ENCODE measurements around the gene MTUS2.
"Not testable (repeated sequence)": the region's sequence is repeated elsewhere in the genome, so short reads cannot be mapped to it uniquely, and the experiment has no call there.

The MTUS2 gene

GRCh38 chr13:29386246-29386645 is 566.1 kb downstream of the MTUS2 start:
- Histone ChIP-seq H3K36me3 (ENCODE audit: insufficient read depth, low read length) (peaks cover 14% of the 10 kb centered on the region; the same call in 1 of the 2 replicates), H3K4me3 (ENCODE audit: low read depth in 1 of 2, low read length in 2 of 2) (no peak overlapping the region), H3K4me2 (ENCODE audit: insufficient read depth, low read length) (no peak overlapping the region), H3K27me3 (ENCODE audit: insufficient read depth, low read length, poor library complexity) (no peaks in the 10 kb centered on the region), H4K20me1 (ENCODE audit: insufficient read depth, low read length) (no peaks in the 10 kb centered on the region), H3K27ac (ENCODE audit: low read length) (no peak overlapping the region), H3K79me2 (ENCODE audit: insufficient read depth, low read length) (no peaks in the 10 kb centered on the region), H3K9ac (ENCODE audit: low read depth, low read length) (no peak overlapping the region), H3K9me3 (ENCODE audit: insufficient read depth, low read length, severe bottlenecking) (no peaks in the 10 kb centered on the region), H3K4me1 (ENCODE audit: insufficient read depth, low read length) (no peaks in the 10 kb centered on the region), H2AFZ (ENCODE audit: low read depth, low read length) (no peak overlapping the region)
- no peak for DNase-seq
- TF ChIP-seq EZH2 (IDR thresholded peaks at IDR 0.05; ENCODE audit: borderline replicate concordance, low read depth, low read length, severe bottlenecking) (no peak), CTCF (IDR thresholded peaks at IDR 0.05; ENCODE audit: borderline replicate concordance, extremely low read depth, low read length, poor library complexity, severe bottlenecking) (no peak)
- ATAC-seq (ENCODE audit: insufficient read depth, low read depth), result no peak

GRCh38 chr13:29390598-29390997 is 570.5 kb downstream of the MTUS2 start:
- ATAC-seq (ENCODE audit: insufficient read depth, low read depth); H4K20me1 ChIP-seq (ENCODE audit: insufficient read depth, low read length); DNase-seq; H3K4me3 ChIP-seq (ENCODE audit: low read depth in 1 of 2, low read length in 2 of 2); H2AFZ ChIP-seq (ENCODE audit: low read depth, low read length); H3K9me3 ChIP-seq (ENCODE audit: insufficient read depth, low read length, severe bottlenecking); H3K9ac ChIP-seq (ENCODE audit: low read depth, low read length); H3K79me2 ChIP-seq (ENCODE audit: insufficient read depth, low read length); H3K27me3 ChIP-seq (ENCODE audit: insufficient read depth, low read length, poor library complexity); H3K4me2 ChIP-seq (ENCODE audit: insufficient read depth, low read length); H3K27ac ChIP-seq (ENCODE audit: low read length); H3K4me1 ChIP-seq (ENCODE audit: insufficient read depth, low read length); H3K36me3 ChIP-seq (ENCODE audit: insufficient read depth, low read length): not testable (repeated sequence)

- H4K20me1 ChIP-seq (ENCODE audit: insufficient read depth, low read length), result no peaks in the 10 kb centered on the region
- no peak overlapping the region for H3K9ac ChIP-seq (ENCODE audit: low read depth, low read length)
- ATAC-seq (ENCODE audit: insufficient read depth, low read depth) (no peak), DNase-seq (no peak)
- no peaks in the 10 kb centered on the region for H3K9me3 ChIP-seq (ENCODE audit: insufficient read depth, low read length, severe bottlenecking)
- H2AFZ ChIP-seq (ENCODE audit: low read depth, low read length), result no peak overlapping the region
- no peak overlapping the region for H3K4me3 ChIP-seq (ENCODE audit: low read depth in 1 of 2, low read length in 2 of 2)
- TF ChIP-seq EZH2 (IDR thresholded peaks at IDR 0.05; ENCODE audit: borderline replicate concordance, low read depth, low read length, severe bottlenecking), result no peak
- TF ChIP-seq CTCF (IDR thresholded peaks at IDR 0.05; ENCODE audit: borderline replicate concordance, extremely low read depth, low read length, poor library complexity, severe bottlenecking), result no peak
- no peak overlapping the region for H3K4me2 ChIP-seq (ENCODE audit: insufficient read depth, low read length)
- H3K27ac ChIP-seq (ENCODE audit: low read length), result no peak overlapping the region
- H3K79me2 ChIP-seq (ENCODE audit: insufficient read depth, low read length), result no peaks in the 10 kb centered on the region
- H3K4me1 ChIP-seq (ENCODE audit: insufficient read depth, low read length), result peaks cover 6% of the 10 kb centered on the region
- H3K36me3 ChIP-seq (ENCODE audit: insufficient read depth, low read length), result 0 out of 2 replicates have a peak, but pooled peaks cover 3% of the 10 kb centered on the region
- no peaks in the 10 kb centered on the region for H3K27me3 ChIP-seq (ENCODE audit: insufficient read depth, low read length, poor library complexity)
Measured at GRCh38 chr13:29396446-29396845, 576.3 kb downstream of the MTUS2 start.

- Histone ChIP-seq H3K4me2 (ENCODE audit: insufficient read depth, low read length) (no peak overlapping the region), H3K4me1 (ENCODE audit: insufficient read depth, low read length) (peaks cover 14% of the 10 kb centered on the region), H3K79me2 (ENCODE audit: insufficient read depth, low read length) (no peaks in the 10 kb centered on the region), H4K20me1 (ENCODE audit: insufficient read depth, low read length) (no peaks in the 10 kb centered on the region), H3K27me3 (ENCODE audit: insufficient read depth, low read length, poor library complexity) (no peaks in the 10 kb centered on the region), H3K27ac (ENCODE audit: low read length) (no peak overlapping the region), H2AFZ (ENCODE audit: low read depth, low read length) (no peak overlapping the region), H3K9ac (ENCODE audit: low read depth, low read length) (no peak overlapping the region), H3K9me3 (ENCODE audit: insufficient read depth, low read length, severe bottlenecking) (no peaks in the 10 kb centered on the region), H3K4me3 (ENCODE audit: low read depth in 1 of 2, low read length in 2 of 2) (no peak overlapping the region), H3K36me3 (ENCODE audit: insufficient read depth, low read length) (0 out of 2 replicates have a peak, but pooled peaks cover 2% of the 10 kb centered on the region)
- no peak for TF ChIP-seq EZH2 (IDR thresholded peaks at IDR 0.05; ENCODE audit: borderline replicate concordance, low read depth, low read length, severe bottlenecking)
- ATAC-seq (ENCODE audit: insufficient read depth, low read depth), result no peak
- DNase-seq, result no peak
Measured at GRCh38 chr13:29397265-29397664, 577.1 kb downstream of the MTUS2 start.

Measured in DND-41 (cell line).